Fibroblast of lung (primary cell): ENCODE data around the gene PTPN22. TPM values are rescaled to one million over a fixed set of nuclear protein-coding genes. Genes with fewer than 3 reads are reported as not detected.
A peak's percentile ranks its signal among the peaks of the same experiment; 100 is the strongest.

ENCODE experiments used
- DNase-seq, 2 donors: peaks; one replicate each; pipeline versions ENCODE4 v3.0.0 to v3.0.0-alpha.2; 2010; ENCODE audit warnings: low read depth in 2 of 2
- H2AFZ ChIP-seq: 2 replicates; pipeline ENCODE4 v1.5.1; 2012; ENCODE audit warnings: low read length, control low read depth, inconsistent platforms
- H3K27ac ChIP-seq: 2 replicates; pipeline ENCODE4 v1.5.1; 2011; ENCODE audit warnings: low read length, control low read depth; ENCODE audit not compliant: insufficient read depth
- H3K27me3 ChIP-seq: 2 replicates; pipeline ENCODE4 v1.5.1; 2011; ENCODE audit warnings: mild to moderate bottlenecking, low read length; ENCODE audit not compliant: control insufficient read depth, insufficient read depth
- H3K36me3 ChIP-seq: 2 replicates; pipeline ENCODE4 v1.5.1; 2011; ENCODE audit warnings: low read length; ENCODE audit not compliant: control insufficient read depth, insufficient read depth
- H3K4me1 ChIP-seq: 2 replicates; pipeline ENCODE4 v1.5.1; 2011; ENCODE audit warnings: low read length; ENCODE audit not compliant: control insufficient read depth, insufficient read depth; ENCODE audit errors: extremely low read depth
- H3K4me2 ChIP-seq: 2 replicates; pipeline ENCODE4 v1.5.1; 2011; ENCODE audit warnings: low read length, control low read depth; ENCODE audit not compliant: insufficient read depth; ENCODE audit errors: extremely low read depth
- H3K4me3 ChIP-seq, 4 experiments: fragments of 200-600 bp in 1 of 4; sonication (generic) in 1 of 4; replicated peaks in 1 of 4; 2 replicates each; pipeline ENCODE4 v1.5.1; 2011 to 2016; ENCODE audit warnings: low read length in 4 of 4, low read depth in 3 of 4, mild to moderate bottlenecking in 3 of 4, control low read depth in 2 of 4, inconsistent platforms in 1 of 4, mixed read lengths in 1 of 4; ENCODE audit not compliant: insufficient read depth in 1 of 4; ENCODE audit errors: control extremely low read depth in 1 of 4
- H3K79me2 ChIP-seq: 2 replicates; pipeline ENCODE4 v1.5.1; 2012; ENCODE audit warnings: mild to moderate bottlenecking, low read length, inconsistent platforms; ENCODE audit not compliant: control insufficient read depth, insufficient read depth
- H3K9ac ChIP-seq: 2 replicates; pipeline ENCODE4 v1.5.1; 2011; ENCODE audit warnings: mild to moderate bottlenecking, low read length, control low read depth; ENCODE audit not compliant: insufficient read depth
- H3K9me3 ChIP-seq: 2 replicates; pipeline ENCODE4 v1.5.1; 2012; ENCODE audit warnings: low read depth, low read length; ENCODE audit not compliant: control insufficient read depth, insufficient read depth
- H4K20me1 ChIP-seq: 2 replicates; pipeline ENCODE4 v1.5.1; 2011; ENCODE audit warnings: low read length; ENCODE audit not compliant: control insufficient read depth, insufficient read depth; ENCODE audit errors: extremely low read depth
- EZH2 ChIP-seq: IDR thresholded peaks from 2 replicates; pipeline ENCODE4 v1.5.1; 2012; ENCODE audit warnings: low read length, control low read depth, mild to moderate bottlenecking; ENCODE audit errors: missing control alignments
- polyA plus RNA-seq, 2 donors: library from polyadenylated mRNA; depleted of rRNA in 1 of 2; stranded (reverse) in 1 of 2; unstranded in 1 of 2; fragments of >200 nt; gene quantifications; 2 replicates each; pipeline ENCODE4 v1.2.1, GENCODE V29; 2011 to 2012; ENCODE audit warnings: missing spikeins in 1 of 2
- total RNA-seq: library from RNA; depleted of rRNA; stranded (reverse); fragments of >200 nt; gene quantifications from 2 replicates; pipeline ENCODE4 v1.2.1, GENCODE V29; 2014
- TF ChIP-seq, protein P1 (sequence below), 2 donors: IDR thresholded peaks in 1 of 2; conservative IDR thresholded peaks in 1 of 2; 1 replicate in 1 of 2; 2 replicates in 1 of 2; pipeline ENCODE4 v1.5.1; 2011 to 2012; ENCODE audit warnings: low read length in 2 of 2, control low read depth in 1 of 2, inconsistent platforms in 1 of 2, low read depth in 1 of 2, mild to moderate bottlenecking in 1 of 2

PTPN22 gene
- total and polyA plus RNA-seq, 2 donors (not counting 1 experiment from before 2014, with no cell fraction given), result 0.10 to 0.33 TPM

DNA sequence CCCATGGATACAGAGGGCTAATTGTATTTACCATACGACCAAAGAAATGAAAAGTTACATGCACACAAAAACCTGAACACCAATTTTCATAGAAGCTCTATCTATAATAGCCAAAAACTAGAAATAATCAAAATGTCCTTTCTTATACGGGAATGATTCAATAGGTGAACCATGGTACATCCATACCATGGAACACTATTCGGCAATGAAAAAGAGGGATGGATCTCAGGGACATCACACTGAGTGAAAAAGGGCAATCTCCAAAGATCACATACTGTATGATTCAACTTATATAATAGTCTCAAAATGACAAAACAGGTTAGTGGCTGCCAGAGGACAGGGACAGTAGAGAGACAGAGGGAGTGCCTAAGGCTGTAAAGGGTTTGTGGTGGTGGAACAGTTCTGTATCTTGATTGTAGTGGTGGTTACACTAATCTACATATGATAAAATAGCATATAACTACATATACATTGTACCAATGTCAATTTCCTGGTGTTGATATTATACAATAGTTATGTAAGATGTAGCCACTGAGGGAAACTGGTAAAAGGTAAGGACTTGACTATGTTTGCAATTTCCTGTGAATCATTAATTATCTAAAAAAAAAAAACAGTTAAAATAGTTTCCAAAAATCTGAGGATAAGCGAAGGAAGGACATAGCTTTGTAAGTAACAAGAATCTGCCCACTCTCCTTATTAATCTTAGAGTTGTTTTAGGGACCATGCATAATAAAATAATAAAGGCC is 62.9 kb downstream of the PTPN22 start:
- H4K20me1 ChIP-seq, result no peaks in the 10 kb centered on the region
- H3K4me2 ChIP-seq, result peak overlapping the region; percentile 38
- no peaks in the 10 kb centered on the region for H3K9me3 ChIP-seq
- no peak overlapping the region for H3K27ac ChIP-seq
- H3K4me1 ChIP-seq, result peaks cover 4% of the 10 kb centered on the region
- peak overlapping the region in 1 of 4 experiments; percentile 96 for H3K4me3 ChIP-seq
- peak in 1 of 2 donors; percentile 37 for DNase-seq
- TF ChIP-seq, protein P1, sequence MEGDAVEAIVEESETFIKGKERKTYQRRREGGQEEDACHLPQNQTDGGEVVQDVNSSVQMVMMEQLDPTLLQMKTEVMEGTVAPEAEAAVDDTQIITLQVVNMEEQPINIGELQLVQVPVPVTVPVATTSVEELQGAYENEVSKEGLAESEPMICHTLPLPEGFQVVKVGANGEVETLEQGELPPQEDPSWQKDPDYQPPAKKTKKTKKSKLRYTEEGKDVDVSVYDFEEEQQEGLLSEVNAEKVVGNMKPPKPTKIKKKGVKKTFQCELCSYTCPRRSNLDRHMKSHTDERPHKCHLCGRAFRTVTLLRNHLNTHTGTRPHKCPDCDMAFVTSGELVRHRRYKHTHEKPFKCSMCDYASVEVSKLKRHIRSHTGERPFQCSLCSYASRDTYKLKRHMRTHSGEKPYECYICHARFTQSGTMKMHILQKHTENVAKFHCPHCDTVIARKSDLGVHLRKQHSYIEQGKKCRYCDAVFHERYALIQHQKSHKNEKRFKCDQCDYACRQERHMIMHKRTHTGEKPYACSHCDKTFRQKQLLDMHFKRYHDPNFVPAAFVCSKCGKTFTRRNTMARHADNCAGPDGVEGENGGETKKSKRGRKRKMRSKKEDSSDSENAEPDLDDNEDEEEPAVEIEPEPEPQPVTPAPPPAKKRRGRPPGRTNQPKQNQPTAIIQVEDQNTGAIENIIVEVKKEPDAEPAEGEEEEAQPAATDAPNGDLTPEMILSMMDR (conservative IDR thresholded peaks at IDR 0.05 in 1 of 2, IDR thresholded peaks at IDR 0.05 in 1 of 2; ENCODE audit: low read depth in 1 of 2, low read length in 2 of 2), result no peak
- no peak for TF ChIP-seq EZH2
- H3K79me2 ChIP-seq, result peaks cover 74% of the 10 kb centered on the region
- no peaks in the 10 kb centered on the region for H3K27me3 ChIP-seq
- H2AFZ ChIP-seq, result no peak overlapping the region
- H3K36me3 ChIP-seq, result no peaks in the 10 kb centered on the region
- no peak overlapping the region for H3K9ac ChIP-seq

DNA sequence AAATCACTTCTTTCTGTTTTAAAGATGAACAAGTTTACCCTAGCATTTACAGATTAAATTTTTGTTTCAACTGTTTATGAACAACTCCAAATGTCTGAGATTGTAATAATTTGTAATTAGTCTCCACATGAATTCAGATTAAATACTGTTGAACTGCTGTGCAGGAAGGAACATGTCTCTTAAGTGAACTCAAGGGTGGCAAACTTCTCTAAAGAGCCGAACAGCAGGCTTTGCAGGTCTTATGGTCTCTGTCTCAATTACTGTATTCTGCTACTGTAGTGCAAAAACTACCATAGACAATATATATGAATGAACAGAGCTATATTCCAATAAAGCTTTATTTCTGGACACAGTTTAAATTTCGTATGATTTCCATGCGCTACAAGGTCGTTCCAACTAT is 65.9 kb downstream of the PTPN22 start:
- no peak overlapping the region for H3K9ac ChIP-seq
- H3K4me1 ChIP-seq, result peaks cover 4% of the 10 kb centered on the region
- no peak overlapping the region for H3K4me3 ChIP-seq
- no peaks in the 10 kb centered on the region for H3K27me3 ChIP-seq
- no peaks in the 10 kb centered on the region for H3K9me3 ChIP-seq
- H3K79me2 ChIP-seq, result peaks cover 79% of the 10 kb centered on the region
- TF ChIP-seq EZH2, result no peak
- TF ChIP-seq, protein P1 (conservative IDR thresholded peaks at IDR 0.05 in 1 of 2, IDR thresholded peaks at IDR 0.05 in 1 of 2; ENCODE audit: low read depth in 1 of 2, low read length in 2 of 2), result no peak
- no peaks in the 10 kb centered on the region for H4K20me1 ChIP-seq
- no peak overlapping the region for H3K4me2 ChIP-seq
- DNase-seq, result no peak
- no peaks in the 10 kb centered on the region for H3K36me3 ChIP-seq
- H3K27ac ChIP-seq, result no peak overlapping the region
- H2AFZ ChIP-seq, result no peak overlapping the region

DNA sequence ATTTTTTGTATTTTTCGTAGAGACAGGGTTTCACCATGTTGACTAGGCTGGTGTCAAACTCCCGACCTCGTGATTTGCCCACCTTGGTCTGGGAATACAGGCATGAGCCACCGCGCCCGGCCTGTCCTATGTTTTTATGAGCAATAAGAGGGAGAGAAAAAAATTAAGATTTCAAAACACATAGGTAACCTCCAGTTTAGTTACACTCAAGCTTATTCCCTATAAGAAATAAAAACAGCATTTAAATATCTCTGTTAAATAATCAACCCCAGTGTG is 66.3 kb downstream of the PTPN22 start:
- H3K27me3 ChIP-seq, result no peaks in the 10 kb centered on the region
- H3K27ac ChIP-seq, result no peak overlapping the region
- no peak overlapping the region for H3K9ac ChIP-seq
- no peaks in the 10 kb centered on the region for H3K9me3 ChIP-seq
- H3K79me2 ChIP-seq, result peaks cover 79% of the 10 kb centered on the region
- no peak overlapping the region for H2AFZ ChIP-seq
- no peaks in the 10 kb centered on the region for H3K36me3 ChIP-seq
- no peak for DNase-seq
- H3K4me1 ChIP-seq, result peaks cover 4% of the 10 kb centered on the region
- no peak overlapping the region for H3K4me3 ChIP-seq
- H4K20me1 ChIP-seq, result no peaks in the 10 kb centered on the region
- TF ChIP-seq, protein P1 (conservative IDR thresholded peaks at IDR 0.05 in 1 of 2, IDR thresholded peaks at IDR 0.05 in 1 of 2; ENCODE audit: low read depth in 1 of 2, low read length in 2 of 2), result no peak
- TF ChIP-seq EZH2, result no peak
- H3K4me2 ChIP-seq, result no peak overlapping the region
